Panc1 (cell line): Measurements from ENCODE around the gene PIP4P1.

Experiments used
- CTCF ChIP-seq: fragments of 450-650 bp; IDR thresholded peaks from 2 replicates; pipeline ENCODE4 v1.5.1; 2017; ENCODE audit warnings: mild to moderate bottlenecking
- POLR2AphosphoS5 ChIP-seq: IDR thresholded peaks from 2 replicates; pipeline ENCODE4 v1.6.1; 2012; ENCODE audit warnings: mild to moderate bottlenecking, low read depth, low read length, moderate library complexity
- SIN3A ChIP-seq: IDR thresholded peaks from 2 replicates; pipeline ENCODE4 v1.6.1; 2012; ENCODE audit warnings: low read depth, mild to moderate bottlenecking, low read length, moderate library complexity, borderline replicate concordance; ENCODE audit not compliant: insufficient read depth

- TF ChIP-seq CTCF (no peak), SIN3A (no peak), POLR2AphosphoS5 (no peak)
Measured at GRCh38 chr14:20478894-20479293, 17.7 kb upstream of the PIP4P1 start.
